Measurements from ENCODE around the gene CEACAM16.
"Not testable (repeated sequence)": the region's sequence is repeated elsewhere in the genome, so short reads cannot be mapped to it uniquely, and the experiment has no call there.

The CEACAM16 gene

GRCh38 chr19:44698492-44699201, at the start of gene CEACAM16:
Gene CEACAM16, plus strand, starts transcription at chr19:44699151. Its CDS starts 2,306 bp downstream, at chr19:44701457.
- no peak for DNase-seq (ENCODE audit: low spot score)

- DNase-seq (ENCODE audit: low spot score), result no peak
Measured at GRCh38 chr19:44649578-44650145, 49.3 kb upstream of the CEACAM16 start.

GRCh38 chr19:44653343-44653742, 45.6 kb upstream of the CEACAM16 start:
- DNase-seq (ENCODE audit: low spot score), result no peak

- peak; percentile 45 for DNase-seq (ENCODE audit: low spot score)
Measured at GRCh38 chr19:44653977-44654774, 44.8 kb upstream of the CEACAM16 start.

GRCh38 chr19:44657211-44657921, 41.6 kb upstream of the CEACAM16 start:
- DNase-seq (ENCODE audit: low spot score), result no peak

GRCh38 chr19:44658069-44658733, 40.8 kb upstream of the CEACAM16 start:
- no peak for DNase-seq (ENCODE audit: low spot score)

- DNase-seq (ENCODE audit: low spot score), result no peak
Measured at GRCh38 chr19:44660081-44660480, 38.9 kb upstream of the CEACAM16 start.

GRCh38 chr19:44661205-44661604, 37.7 kb upstream of the CEACAM16 start:
- no peak for DNase-seq (ENCODE audit: low spot score)

GRCh38 chr19:44661904-44662303, 37.0 kb upstream of the CEACAM16 start:
- DNase-seq (ENCODE audit: low spot score), result no peak

GRCh38 chr19:44662691-44663385, 36.1 kb upstream of the CEACAM16 start:
- DNase-seq (ENCODE audit: low spot score), result no peak

- no peak for DNase-seq (ENCODE audit: low spot score)
Measured at GRCh38 chr19:44663996-44664395, 35.0 kb upstream of the CEACAM16 start.

- DNase-seq (ENCODE audit: low spot score), result no peak
Measured at GRCh38 chr19:44664976-44665375, 34.0 kb upstream of the CEACAM16 start.

- no peak for DNase-seq (ENCODE audit: low spot score)
Measured at GRCh38 chr19:44666852-44667556, 31.9 kb upstream of the CEACAM16 start.

- no peak for DNase-seq (ENCODE audit: low spot score)
Measured at GRCh38 chr19:44668985-44669764, 29.8 kb upstream of the CEACAM16 start.

GRCh38 chr19:44670027-44670426, 28.9 kb upstream of the CEACAM16 start:
- not testable (repeated sequence) for DNase-seq (ENCODE audit: low spot score)

GRCh38 chr19:44671400-44671799, 27.6 kb upstream of the CEACAM16 start, which contains the start of gene CEACAM19:
Gene CEACAM19, plus strand, starts transcription at chr19:44671482. Its CDS starts 450 bp downstream, at chr19:44671932.
- DNase-seq (ENCODE audit: low spot score), result no peak

- no peak for DNase-seq (ENCODE audit: low spot score)
Measured at GRCh38 chr19:44672226-44672625, 26.7 kb upstream of the CEACAM16 start.

- DNase-seq (ENCODE audit: low spot score), result no peak
Measured at GRCh38 chr19:44673510-44673909, 25.4 kb upstream of the CEACAM16 start.

- DNase-seq (ENCODE audit: low spot score), result no peak
Measured at GRCh38 chr19:44675521-44675920, 23.4 kb upstream of the CEACAM16 start.
